WTC11 (cell line): ENCODE results near the gene NEDD4L. TPM values are rescaled to one million over a fixed set of nuclear protein-coding genes. Genes with fewer than 3 reads are reported as not detected.

Experiments used
- ATAC-seq: fragments of 200-7000 bp; cut with Tn5 transposase; 2 replicates; pipeline ENCODE4 v1.10.0; 2021; ENCODE audit warnings: mild to moderate bottlenecking, moderate library complexity
- CTCF ChIA-PET: fragments of 300-600 bp; sonication (Branson Sonifier 250); formaldehyde crosslinking; loops from one replicate; lab custom pipeline; 2021; ENCODE audit warnings: antibody characterized with exemption; lab: Charles Lee
- POLR2A ChIA-PET: fragments of 350-600 bp; sonication (Branson Sonifier 250); formaldehyde crosslinking; loops from one replicate; lab custom pipeline; 2021; ENCODE audit warnings: antibody characterized with exemption; lab: Charles Lee
- DNase-seq: peaks from one replicate; pipeline ENCODE4 v3.0.0; 2021; ENCODE audit warnings: low spot score
- H3K27ac Mint-ChIP-seq: 2 replicates; pipeline ENCODE4 v1.8.0; 2021; ENCODE audit warnings: mixed read lengths
- H3K27me3 Mint-ChIP-seq: 2 replicates; pipeline ENCODE4 v1.8.0; 2021; ENCODE audit warnings: low read depth, mild to moderate bottlenecking, moderate library complexity, mixed read lengths
- H3K36me3 Mint-ChIP-seq: 2 replicates; pipeline ENCODE4 v1.8.0; 2021; ENCODE audit warnings: mixed read lengths
- H3K4me1 Mint-ChIP-seq: 2 replicates; pipeline ENCODE4 v1.8.0; 2022; ENCODE audit warnings: mixed read lengths
- H3K4me3 Mint-ChIP-seq: 2 replicates; pipeline ENCODE4 v1.8.0; 2021; ENCODE audit warnings: mild to moderate bottlenecking, moderate library complexity, mixed read lengths
- H3K9me3 Mint-ChIP-seq: 2 replicates; pipeline ENCODE4 v1.8.0; 2021; ENCODE audit warnings: mixed read lengths
- AR ChIP-seq: fragments of 250-450 bp; sonication (Bioruptor Pico); IDR thresholded peaks from 2 replicates; pipeline ENCODE4 v1.9.0; 2021; ENCODE audit warnings: mild to moderate bottlenecking
- CBFB ChIP-seq: sonication (generic); formaldehyde crosslinking; IDR thresholded peaks from 2 replicates; pipeline ENCODE4 v1.8.1; 2022; ENCODE audit warnings: mild to moderate bottlenecking, low read depth, missing genetic modification reagents
- ELF4 ChIP-seq: sonication (generic); formaldehyde crosslinking; IDR thresholded peaks from 2 replicates; pipeline ENCODE4 v1.8.1; 2022; ENCODE audit warnings: low read depth, mild to moderate bottlenecking, moderate library complexity, missing genetic modification reagents
- ETV6 ChIP-seq: sonication (generic); formaldehyde crosslinking; IDR thresholded peaks from 2 replicates; pipeline ENCODE4 v1.8.1; 2022; ENCODE audit warnings: mild to moderate bottlenecking, missing genetic modification reagents
- FOXJ3 ChIP-seq: sonication (generic); formaldehyde crosslinking; IDR thresholded peaks from 2 replicates; pipeline ENCODE4 v1.9.0; 2021; ENCODE audit warnings: missing genetic modification reagents, mild to moderate bottlenecking, borderline replicate concordance
- FOXP1 ChIP-seq: sonication (generic); formaldehyde crosslinking; IDR thresholded peaks from 2 replicates; pipeline ENCODE4 v1.8.0; 2022; ENCODE audit warnings: missing genetic modification reagents, mild to moderate bottlenecking, moderate library complexity, borderline replicate concordance
- MLX ChIP-seq: sonication (generic); formaldehyde crosslinking; IDR thresholded peaks from 2 replicates; pipeline ENCODE4 v1.8.1; 2023; ENCODE audit warnings: mild to moderate bottlenecking, missing genetic modification reagents, moderate library complexity
- ZNF121 ChIP-seq: sonication (generic); formaldehyde crosslinking; IDR thresholded peaks from 2 replicates; pipeline ENCODE4 v1.8.0; 2023; ENCODE audit warnings: missing genetic modification reagents
- ZNF232 ChIP-seq: sonication (generic); formaldehyde crosslinking; IDR thresholded peaks from 2 replicates; pipeline ENCODE4 v1.8.0; 2022; ENCODE audit warnings: mild to moderate bottlenecking, missing genetic modification reagents
- ZNF263 ChIP-seq: sonication (generic); formaldehyde crosslinking; IDR thresholded peaks from 2 replicates; pipeline ENCODE4 v1.8.1; 2022; ENCODE audit warnings: low read depth, mild to moderate bottlenecking, moderate library complexity, missing genetic modification reagents
- ZNF317 ChIP-seq: sonication (generic); formaldehyde crosslinking; IDR thresholded peaks from 2 replicates; pipeline ENCODE4 v1.8.1; 2023; ENCODE audit warnings: low read depth, mild to moderate bottlenecking, moderate library complexity, missing genetic modification reagents, borderline replicate concordance
- ZNF416 ChIP-seq: fragments of 250-450 bp; sonication (Bioruptor Pico); IDR thresholded peaks from 2 replicates; pipeline ENCODE4 v1.9.0; 2021; ENCODE audit warnings: mild to moderate bottlenecking, inconsistent platforms
- ZNF671 ChIP-seq: fragments of 250-450 bp; sonication (Bioruptor Pico); IDR thresholded peaks from 2 replicates; pipeline ENCODE4 v1.8.0; 2021; ENCODE audit warnings: mild to moderate bottlenecking
- total RNA-seq: library from RNA; stranded (reverse); gene quantifications from 3 replicates; pipeline ENCODE4 v1.2.3, GENCODE V29; 2021
- TF ChIP-seq, protein P1 (sequence below): sonication (generic); formaldehyde crosslinking; IDR thresholded peaks from 2 replicates; pipeline ENCODE4 v1.8.0; 2022; ENCODE audit warnings: mild to moderate bottlenecking, missing genetic modification reagents
- TF ChIP-seq, protein P2 (sequence below): sonication (generic); formaldehyde crosslinking; IDR thresholded peaks from 2 replicates; pipeline ENCODE4 v1.8.1; 2023; ENCODE audit warnings: mild to moderate bottlenecking, missing genetic modification reagents
- TF ChIP-seq, protein P3 (sequence below): fragments of 250-450 bp; sonication (Bioruptor Pico); IDR thresholded peaks from 2 replicates; pipeline ENCODE4 v1.9.0; 2021; ENCODE audit warnings: moderate library complexity, mild to moderate bottlenecking, inconsistent platforms, borderline replicate concordance
- TF ChIP-seq, protein P4 (sequence below): sonication (generic); formaldehyde crosslinking; IDR thresholded peaks from 2 replicates; pipeline ENCODE4 v1.8.1; 2023; ENCODE audit warnings: mild to moderate bottlenecking, moderate library complexity, missing genetic modification reagents
- TF ChIP-seq, protein P5 (sequence below): sonication (generic); formaldehyde crosslinking; IDR thresholded peaks from 2 replicates; pipeline ENCODE4 v1.8.1; 2023; ENCODE audit warnings: mild to moderate bottlenecking, missing genetic modification reagents, moderate library complexity
- TF ChIP-seq, protein P6 (sequence below): sonication (generic); formaldehyde crosslinking; IDR thresholded peaks from 2 replicates; pipeline ENCODE4 v1.8.1; 2023; ENCODE audit warnings: mild to moderate bottlenecking, missing genetic modification reagents, borderline replicate concordance

The NEDD4L gene
- total RNA-seq, 1 experiment from 2014 or later = 88.0 TPM

- no peak for TF ChIP-seq FOXJ3
- TF ChIP-seq, protein P1, sequence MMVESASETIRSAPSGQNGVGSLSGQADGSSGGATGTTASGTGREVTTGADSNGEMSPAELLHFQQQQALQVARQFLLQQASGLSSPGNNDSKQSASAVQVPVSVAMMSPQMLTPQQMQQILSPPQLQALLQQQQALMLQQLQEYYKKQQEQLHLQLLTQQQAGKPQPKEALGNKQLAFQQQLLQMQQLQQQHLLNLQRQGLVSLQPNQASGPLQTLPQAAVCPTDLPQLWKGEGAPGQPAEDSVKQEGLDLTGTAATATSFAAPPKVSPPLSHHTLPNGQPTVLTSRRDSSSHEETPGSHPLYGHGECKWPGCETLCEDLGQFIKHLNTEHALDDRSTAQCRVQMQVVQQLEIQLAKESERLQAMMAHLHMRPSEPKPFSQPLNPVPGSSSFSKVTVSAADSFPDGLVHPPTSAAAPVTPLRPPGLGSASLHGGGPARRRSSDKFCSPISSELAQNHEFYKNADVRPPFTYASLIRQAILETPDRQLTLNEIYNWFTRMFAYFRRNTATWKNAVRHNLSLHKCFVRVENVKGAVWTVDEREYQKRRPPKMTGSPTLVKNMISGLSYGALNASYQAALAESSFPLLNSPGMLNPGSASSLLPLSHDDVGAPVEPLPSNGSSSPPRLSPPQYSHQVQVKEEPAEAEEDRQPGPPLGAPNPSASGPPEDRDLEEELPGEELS (CRISPR knock-in tag) = no peak
Observed at GRCh38 chr18:58348517-58348916, 304.5 kb downstream of the NEDD4L start (continued).

DNA sequence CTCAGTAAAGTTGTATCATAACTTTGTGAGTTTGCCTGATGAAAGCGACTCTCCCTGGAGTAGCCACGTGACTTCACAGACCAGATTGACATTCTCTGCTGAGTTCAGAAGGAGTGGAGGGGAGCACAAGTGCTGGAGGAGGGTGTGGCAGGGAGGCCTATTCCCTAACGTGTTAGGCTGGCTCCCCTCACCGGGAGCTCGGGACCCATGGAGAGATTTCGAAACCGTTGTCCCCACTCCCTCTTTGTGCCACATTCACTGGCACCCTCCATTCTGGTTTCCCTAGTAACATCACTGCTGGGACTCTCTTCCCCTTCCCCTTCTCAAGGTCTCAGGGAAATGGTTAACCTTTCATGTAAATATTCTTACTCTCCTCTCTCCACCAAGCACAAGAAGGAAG, 304.9 kb downstream of the NEDD4L start:
- H3K27me3 Mint-ChIP-seq = no peaks in the 10 kb centered on the region
- ChIA-PET POLR2A (no interaction called here), CTCF (no interaction called here)
- DNase-seq (no peak), ATAC-seq (no peak)
- no peak overlapping the region for H3K4me3 Mint-ChIP-seq
- H3K4me1 Mint-ChIP-seq = peaks cover 50% of the 10 kb centered on the region
- no peaks in the 10 kb centered on the region for H3K9me3 Mint-ChIP-seq
- TF ChIP-seq ZNF232 (CRISPR knock-in tag) (no peak), ZNF317 (CRISPR knock-in tag) (no peak), ZNF416 (CRISPR knock-in tag) (no peak), ETV6 (CRISPR knock-in tag) (no peak), ZNF263 (no peak), CBFB (CRISPR knock-in tag) (no peak), MLX (CRISPR knock-in tag) (no peak), AR (CRISPR knock-in tag) (no peak)
- peaks cover 35% of the 10 kb centered on the region for H3K36me3 Mint-ChIP-seq
- H3K27ac Mint-ChIP-seq = peak overlapping the region; percentile 33; the same call in 1 of the 2 replicates

DNA sequence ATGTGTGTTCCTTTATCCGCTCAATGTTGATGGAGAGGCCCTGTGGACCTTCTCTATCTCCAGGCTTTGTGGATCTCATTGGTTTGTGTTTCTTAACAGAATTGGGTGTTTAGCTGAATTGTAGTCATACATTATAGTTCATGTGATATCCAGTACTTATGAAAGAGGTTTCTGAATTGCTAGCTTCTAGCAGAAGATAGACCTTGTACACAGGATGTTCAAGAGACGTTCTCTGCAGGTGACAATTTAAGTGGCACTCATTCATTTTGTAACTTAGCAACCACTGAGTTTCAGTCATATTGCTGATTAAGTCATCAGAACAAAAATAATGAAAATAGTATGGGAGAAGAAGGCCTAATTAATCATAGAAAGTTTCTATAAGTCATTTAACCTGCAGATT, 305.6 kb downstream of the NEDD4L start:
- Mint-ChIP-seq H3K9me3 (no peaks in the 10 kb centered on the region), H3K4me3 (no peak overlapping the region), H3K27me3 (no peaks in the 10 kb centered on the region), H3K36me3 (peaks cover 34% of the 10 kb centered on the region), H3K4me1 (peaks cover 50% of the 10 kb centered on the region), H3K27ac (no peak overlapping the region; the same call in 1 of the 2 replicates)
- POLR2A ChIA-PET = no interaction called here
- ATAC-seq = no peak
- no peak for DNase-seq
- CTCF ChIA-PET = interaction anchor here (1.1 kb wide), 1 partner anchor 14 kb away, joined by 3 read pairs; no protein-coding TSS in a partner anchor
- TF ChIP-seq, protein P2, sequence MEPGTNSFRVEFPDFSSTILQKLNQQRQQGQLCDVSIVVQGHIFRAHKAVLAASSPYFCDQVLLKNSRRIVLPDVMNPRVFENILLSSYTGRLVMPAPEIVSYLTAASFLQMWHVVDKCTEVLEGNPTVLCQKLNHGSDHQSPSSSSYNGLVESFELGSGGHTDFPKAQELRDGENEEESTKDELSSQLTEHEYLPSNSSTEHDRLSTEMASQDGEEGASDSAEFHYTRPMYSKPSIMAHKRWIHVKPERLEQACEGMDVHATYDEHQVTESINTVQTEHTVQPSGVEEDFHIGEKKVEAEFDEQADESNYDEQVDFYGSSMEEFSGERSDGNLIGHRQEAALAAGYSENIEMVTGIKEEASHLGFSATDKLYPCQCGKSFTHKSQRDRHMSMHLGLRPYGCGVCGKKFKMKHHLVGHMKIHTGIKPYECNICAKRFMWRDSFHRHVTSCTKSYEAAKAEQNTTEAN = no peak
- TF ChIP-seq, protein P3, sequence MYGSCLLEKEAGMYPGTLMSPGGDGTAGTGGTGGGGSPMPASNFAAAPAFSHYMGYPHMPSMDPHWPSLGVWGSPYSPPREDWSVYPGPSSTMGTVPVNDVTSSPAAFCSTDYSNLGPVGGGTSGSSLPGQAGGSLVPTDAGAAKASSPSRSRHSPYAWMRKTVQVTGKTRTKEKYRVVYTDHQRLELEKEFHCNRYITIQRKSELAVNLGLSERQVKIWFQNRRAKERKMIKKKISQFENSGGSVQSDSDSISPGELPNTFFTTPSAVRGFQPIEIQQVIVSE (CRISPR knock-in tag) = no peak
- TF ChIP-seq ZNF671 (CRISPR knock-in tag) (no peak), FOXP1 (no peak), ZNF121 (CRISPR knock-in tag) (no peak), ELF4 (no peak)
- TF ChIP-seq, protein P4, sequence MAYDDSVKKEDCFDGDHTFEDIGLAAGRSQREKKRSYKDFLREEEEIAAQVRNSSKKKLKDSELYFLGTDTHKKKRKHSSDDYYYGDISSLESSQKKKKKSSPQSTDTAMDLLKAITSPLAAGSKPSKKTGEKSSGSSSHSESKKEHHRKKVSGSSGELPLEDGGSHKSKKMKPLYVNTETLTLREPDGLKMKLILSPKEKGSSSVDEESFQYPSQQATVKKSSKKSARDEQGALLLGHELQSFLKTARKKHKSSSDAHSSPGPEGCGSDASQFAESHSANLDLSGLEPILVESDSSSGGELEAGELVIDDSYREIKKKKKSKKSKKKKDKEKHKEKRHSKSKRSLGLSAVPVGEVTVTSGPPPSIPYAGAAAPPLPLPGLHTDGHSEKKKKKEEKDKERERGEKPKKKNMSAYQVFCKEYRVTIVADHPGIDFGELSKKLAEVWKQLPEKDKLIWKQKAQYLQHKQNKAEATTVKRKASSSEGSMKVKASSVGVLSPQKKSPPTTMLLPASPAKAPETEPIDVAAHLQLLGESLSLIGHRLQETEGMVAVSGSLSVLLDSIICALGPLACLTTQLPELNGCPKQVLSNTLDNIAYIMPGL (CRISPR knock-in tag) = no peak
- TF ChIP-seq, protein P5, sequence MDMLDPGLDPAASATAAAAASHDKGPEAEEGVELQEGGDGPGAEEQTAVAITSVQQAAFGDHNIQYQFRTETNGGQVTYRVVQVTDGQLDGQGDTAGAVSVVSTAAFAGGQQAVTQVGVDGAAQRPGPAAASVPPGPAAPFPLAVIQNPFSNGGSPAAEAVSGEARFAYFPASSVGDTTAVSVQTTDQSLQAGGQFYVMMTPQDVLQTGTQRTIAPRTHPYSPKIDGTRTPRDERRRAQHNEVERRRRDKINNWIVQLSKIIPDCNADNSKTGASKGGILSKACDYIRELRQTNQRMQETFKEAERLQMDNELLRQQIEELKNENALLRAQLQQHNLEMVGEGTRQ (CRISPR knock-in tag) = no peak
- TF ChIP-seq, protein P6, sequence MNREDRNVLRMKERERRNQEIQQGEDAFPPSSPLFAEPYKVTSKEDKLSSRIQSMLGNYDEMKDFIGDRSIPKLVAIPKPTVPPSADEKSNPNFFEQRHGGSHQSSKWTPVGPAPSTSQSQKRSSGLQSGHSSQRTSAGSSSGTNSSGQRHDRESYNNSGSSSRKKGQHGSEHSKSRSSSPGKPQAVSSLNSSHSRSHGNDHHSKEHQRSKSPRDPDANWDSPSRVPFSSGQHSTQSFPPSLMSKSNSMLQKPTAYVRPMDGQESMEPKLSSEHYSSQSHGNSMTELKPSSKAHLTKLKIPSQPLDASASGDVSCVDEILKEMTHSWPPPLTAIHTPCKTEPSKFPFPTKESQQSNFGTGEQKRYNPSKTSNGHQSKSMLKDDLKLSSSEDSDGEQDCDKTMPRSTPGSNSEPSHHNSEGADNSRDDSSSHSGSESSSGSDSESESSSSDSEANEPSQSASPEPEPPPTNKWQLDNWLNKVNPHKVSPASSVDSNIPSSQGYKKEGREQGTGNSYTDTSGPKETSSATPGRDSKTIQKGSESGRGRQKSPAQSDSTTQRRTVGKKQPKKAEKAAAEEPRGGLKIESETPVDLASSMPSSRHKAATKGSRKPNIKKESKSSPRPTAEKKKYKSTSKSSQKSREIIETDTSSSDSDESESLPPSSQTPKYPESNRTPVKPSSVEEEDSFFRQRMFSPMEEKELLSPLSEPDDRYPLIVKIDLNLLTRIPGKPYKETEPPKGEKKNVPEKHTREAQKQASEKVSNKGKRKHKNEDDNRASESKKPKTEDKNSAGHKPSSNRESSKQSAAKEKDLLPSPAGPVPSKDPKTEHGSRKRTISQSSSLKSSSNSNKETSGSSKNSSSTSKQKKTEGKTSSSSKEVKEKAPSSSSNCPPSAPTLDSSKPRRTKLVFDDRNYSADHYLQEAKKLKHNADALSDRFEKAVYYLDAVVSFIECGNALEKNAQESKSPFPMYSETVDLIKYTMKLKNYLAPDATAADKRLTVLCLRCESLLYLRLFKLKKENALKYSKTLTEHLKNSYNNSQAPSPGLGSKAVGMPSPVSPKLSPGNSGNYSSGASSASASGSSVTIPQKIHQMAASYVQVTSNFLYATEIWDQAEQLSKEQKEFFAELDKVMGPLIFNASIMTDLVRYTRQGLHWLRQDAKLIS (CRISPR knock-in tag) = no peak
